IMR-90 (cell line): Measurements from ENCODE around the gene RAP1GAP. TPM values are rescaled to one million over a fixed set of nuclear protein-coding genes. Genes with fewer than 3 reads are reported as not detected.

Source experiments
- ATAC-seq: fragments of 200-7000 bp; cut with Tn5 transposase; 2 replicates; pipeline ENCODE4 v1.9.1; 2020; ENCODE audit warnings: low read depth, mild to moderate bottlenecking, moderate library complexity
- BruUV-seq: library from RNA; stranded (reverse); fragments of 400-500 nt; replicated peaks from 2 replicates; lab custom pipeline; 2021; lab: Mats Ljungman, UMichigan
- CTCF ChIA-PET: fragments of 300-600 bp; formaldehyde crosslinking; extraction: SDS; loops from one replicate; lab custom pipeline; 2021; ENCODE audit warnings: antibody characterized with exemption; lab: Yijun Ruan, JAX
- POLR2A ChIA-PET: fragments of 300-600 bp; sonication (Branson Sonifier 250); formaldehyde crosslinking; loops from one replicate; lab custom pipeline; 2022; ENCODE audit warnings: antibody characterized with exemption; ENCODE audit not compliant: unreplicated experiment; lab: Charles Lee
- DNase-seq: peaks from one replicate; pipeline ENCODE4 v3.0.0; 2013
- H2AFZ ChIP-seq: replicated peaks from 2 replicates; pipeline ENCODE3; 2013; ENCODE audit warnings: low read length, mild to moderate bottlenecking; ENCODE audit not compliant: poor library complexity
- H2AK5ac ChIP-seq: 2 replicates; pipeline ENCODE4 v1.6.1; 2013; ENCODE audit warnings: low read depth, low read length, inconsistent platforms
- H2AK9ac ChIP-seq: replicated peaks from 2 replicates; pipeline ENCODE3; 2013; ENCODE audit warnings: mild to moderate bottlenecking, low read depth, low read length, moderate library complexity; ENCODE audit not compliant: poor library complexity
- H2BK120ac ChIP-seq: 2 replicates; pipeline ENCODE4 v1.6.1; 2013; ENCODE audit warnings: low read depth, low read length, inconsistent platforms
- H2BK15ac ChIP-seq: 3 replicates; pipeline ENCODE4 v1.6.1; 2013; ENCODE audit warnings: low read depth, low read length, inconsistent platforms
- H2BK20ac ChIP-seq: 2 replicates; pipeline ENCODE4 v1.6.1; 2013; ENCODE audit warnings: low read depth, mild to moderate bottlenecking, inconsistent platforms, low read length, moderate library complexity
- H2BK5ac ChIP-seq: 2 replicates; pipeline ENCODE4 v1.6.1; 2013; ENCODE audit warnings: mild to moderate bottlenecking, low read depth, low read length, inconsistent platforms; ENCODE audit not compliant: poor library complexity, severe bottlenecking
- H3K14ac ChIP-seq: replicated peaks from 2 replicates; pipeline ENCODE4 v1.6.1; 2013; ENCODE audit warnings: low read depth, low read length, inconsistent platforms
- H3K18ac ChIP-seq: 2 replicates; pipeline ENCODE4 v1.6.1; 2013; ENCODE audit warnings: low read depth, low read length, control low read depth
- H3K23ac ChIP-seq: 2 replicates; pipeline ENCODE4 v1.6.1; 2013; ENCODE audit warnings: low read depth, low read length, inconsistent platforms
- H3K27ac ChIP-seq: 2 replicates; pipeline ENCODE4 v1.5.1; 2013; ENCODE audit warnings: mild to moderate bottlenecking, control low read depth, low read length; ENCODE audit not compliant: insufficient read depth
- H3K27me3 ChIP-seq: 2 replicates; pipeline ENCODE4 v1.6.1; 2013; ENCODE audit warnings: low read length; ENCODE audit not compliant: control insufficient read depth, insufficient read depth
- H3K36me3 ChIP-seq: 2 replicates; pipeline ENCODE4 v1.6.1; 2013; ENCODE audit warnings: low read length, mixed read lengths; ENCODE audit not compliant: control insufficient read depth, insufficient read depth
- H3K4ac ChIP-seq: 2 replicates; pipeline ENCODE4 v1.6.1; 2013; ENCODE audit warnings: low read depth, low read length, inconsistent platforms
- H3K4me1 ChIP-seq: 2 replicates; pipeline ENCODE4 v1.6.1; 2013; ENCODE audit warnings: low read length, mixed read lengths; ENCODE audit not compliant: control insufficient read depth, insufficient read depth
- H3K4me2 ChIP-seq: 2 replicates; pipeline ENCODE4 v1.6.1; 2013; ENCODE audit warnings: low read depth, mild to moderate bottlenecking, control low read depth, low read length, moderate library complexity
- H3K4me3 ChIP-seq: 2 replicates; pipeline ENCODE4 v1.5.1; 2013; ENCODE audit warnings: low read depth, mild to moderate bottlenecking, control low read depth, low read length, moderate library complexity; ENCODE audit not compliant: insufficient read depth
- H3K56ac ChIP-seq: 2 replicates; pipeline ENCODE4 v1.6.1; 2013; ENCODE audit warnings: low read length, inconsistent platforms; ENCODE audit not compliant: insufficient read depth; ENCODE audit errors: extremely low read depth
- H3K79me1 ChIP-seq, 2 experiments: 2 replicates each; pipeline ENCODE4 v1.6.1; 2013; ENCODE audit warnings: low read length in 2 of 2, inconsistent platforms in 1 of 2, low read depth in 1 of 2
- H3K9ac ChIP-seq: 2 replicates; pipeline ENCODE4 v1.6.1; 2013; ENCODE audit warnings: low read depth, low read length, control low read depth
- H3K9me1 ChIP-seq: 2 replicates; pipeline ENCODE4 v1.6.1; 2013; ENCODE audit warnings: low read length, inconsistent platforms; ENCODE audit not compliant: insufficient read depth
- H3K9me3 ChIP-seq: 2 replicates; pipeline ENCODE4 v1.6.1; 2013; ENCODE audit warnings: low read length; ENCODE audit not compliant: control insufficient read depth, insufficient read depth
- H4K20me1 ChIP-seq: 2 replicates; pipeline ENCODE4 v1.6.1; 2013; ENCODE audit warnings: low read length, inconsistent platforms; ENCODE audit not compliant: insufficient read depth
- H4K5ac ChIP-seq: 2 replicates; pipeline ENCODE4 v1.6.1; 2013; ENCODE audit warnings: mild to moderate bottlenecking, low read depth, low read length, control low read depth
- H4K8ac ChIP-seq, 2 experiments: 2 replicates each; pipeline ENCODE4 v1.6.1; 2013; ENCODE audit warnings: low read depth in 2 of 2, low read length in 2 of 2, control low read depth in 1 of 2, inconsistent platforms in 1 of 2
- H4K91ac ChIP-seq: 2 replicates; pipeline ENCODE4 v1.6.1; 2013; ENCODE audit warnings: low read depth, low read length, inconsistent platforms; ENCODE audit not compliant: insufficient read depth
- MAZ ChIP-seq: IDR thresholded peaks from 2 replicates; pipeline ENCODE4 v1.6.1; 2012; ENCODE audit warnings: low read depth, mild to moderate bottlenecking, low read length, improper control_type of control experiment, moderate library complexity, borderline replicate concordance
- MXI1 ChIP-seq: IDR thresholded peaks from 2 replicates; pipeline ENCODE4 v1.6.1; 2012; ENCODE audit warnings: low read depth, mild to moderate bottlenecking, low read length, moderate library complexity, borderline replicate concordance
- WGBS, 2 experiments: methylation state at CpG; one replicate each; pipeline versions ENCODE4 v1.1.5 to v1.1.7; 2013; ENCODE audit warnings: missing lambda C conversion rate in 2 of 2; ENCODE audit not compliant: insufficient read length in 1 of 2; ENCODE audit errors: extremely low coverage in 2 of 2; 5-methylcytosine and 5-hydroxymethylcytosine counted together
- dilution Hi-C: fragments of 300-500 bp; cut with HindIII; formaldehyde crosslinking; loops from one replicate; pipeline ENCODE4 v1.14.3; 2018; ENCODE audit warnings: low sequenced_read_pairs; ENCODE audit not compliant: unreplicated experiment
- in situ Hi-C: fragments of 300-500 bp; cut with MboI; formaldehyde crosslinking; loops from 3 replicates; pipeline ENCODE4 v1.14.3; 2019; ENCODE audit warnings: low sequenced_read_pairs, inconsistent platforms, mixed read lengths
- intact Hi-C: fragments of 100-400 bp; cut with micrococcal nuclease; formaldehyde crosslinking; loops from 2 replicates; pipeline ENCODE4 v1.10.0; 2022
- polyA plus RNA-seq, 3 experiments: library from polyadenylated mRNA; depleted of rRNA; stranded (reverse); fragments of >200 nt; gene quantifications; 2 replicates each; pipeline ENCODE4 v1.2.3, GENCODE V29; 2012; ENCODE audit warnings: low replicate concordance in 1 of 3
- total RNA-seq: library from RNA; depleted of rRNA; stranded (reverse); fragments of >200 nt; gene quantifications from 2 replicates; pipeline ENCODE4 v1.2.3, GENCODE V29; 2012
- TF ChIP-seq, protein P1 (sequence below): fragments of 150-350 bp; IDR thresholded peaks from 2 replicates; pipeline ENCODE4 v1.6.1; 2017; ENCODE audit warnings: mild to moderate bottlenecking, antibody characterized with exemption, low read length, low read depth

The RAP1GAP gene
- total and polyA plus RNA-seq, 2 of the 4 experiments (the other 2 are of a cell fraction): under 0.01 to 0.10 TPM

DNA sequence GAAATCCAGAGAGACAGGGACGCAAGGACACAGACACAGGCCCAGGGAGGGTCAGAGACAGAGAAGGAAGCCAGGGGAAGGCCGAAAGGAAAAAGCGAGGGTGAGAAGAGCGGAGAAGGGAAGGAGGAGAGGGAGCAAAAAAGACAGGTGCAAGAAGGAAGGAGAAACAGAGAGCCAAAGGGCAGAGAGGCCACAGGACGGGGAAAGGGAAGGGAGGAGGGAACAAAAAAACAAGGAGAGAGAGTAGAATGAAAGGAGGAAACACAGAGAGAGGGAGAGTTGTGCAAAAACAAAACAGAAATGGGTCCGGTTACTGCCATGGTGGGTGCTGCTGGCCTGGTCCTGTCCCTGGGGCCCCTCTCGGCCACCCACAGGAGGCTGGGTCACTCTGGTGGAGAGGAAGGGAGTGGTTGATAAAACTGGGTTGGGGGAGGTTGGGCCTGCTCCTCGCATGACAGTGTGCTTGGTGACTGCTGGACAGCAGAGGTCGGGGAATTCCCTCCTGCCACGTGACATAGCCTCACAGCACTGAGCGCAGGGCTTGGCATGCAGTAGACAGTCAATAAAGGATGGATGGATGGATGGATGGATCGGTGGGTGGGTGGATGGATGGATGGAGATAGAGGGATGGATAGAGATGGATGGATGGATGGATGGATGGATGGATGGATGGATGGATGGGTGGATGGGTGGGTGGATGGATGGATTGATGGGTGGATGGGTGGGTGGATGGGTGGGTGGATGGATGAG lies 64.8 kb downstream of the RAP1GAP start:
- H2BK20ac ChIP-seq: no peak overlapping the region

More for the DNA sequence above, 64.8 kb downstream of the RAP1GAP start:
- Histone ChIP-seq H3K4me3 (no peak overlapping the region), H4K91ac (no peak overlapping the region), H3K56ac (no peak overlapping the region), H3K4me1 (peaks cover 3% of the 10 kb centered on the region; the same call in 1 of the 2 replicates), H2BK15ac (no peak overlapping the region), H4K8ac (no peak overlapping the region), H3K23ac (no peak overlapping the region), H2AFZ (peak overlapping the region; percentile 32), H3K18ac (no peak overlapping the region), H3K27me3 (peaks cover 43% of the 10 kb centered on the region), H2BK5ac (no peak overlapping the region), H2AK9ac (no peak overlapping the region), H2BK120ac (no peak overlapping the region), H4K20me1 (no peaks in the 10 kb centered on the region), H3K9me1 (peaks cover 3% of the 10 kb centered on the region; the same call in 1 of the 2 replicates), H3K27ac (no peak overlapping the region), H3K14ac (no peak overlapping the region), H2AK5ac (no peak overlapping the region), H3K4ac (no peak overlapping the region), H3K36me3 (no peaks in the 10 kb centered on the region), H4K5ac (no peak overlapping the region), H3K79me1 (no peaks in the 10 kb centered on the region), H3K9me3 (no peaks in the 10 kb centered on the region), H3K9ac (no peak overlapping the region), H3K4me2 (no peak overlapping the region)
- dilution Hi-C loops (no loop called here), in situ Hi-C loops (no loop called here), intact Hi-C loops (no loop called here)
- CTCF ChIA-PET: no interaction called here
- TF ChIP-seq MXI1: no peak
- TF ChIP-seq, protein P1, sequence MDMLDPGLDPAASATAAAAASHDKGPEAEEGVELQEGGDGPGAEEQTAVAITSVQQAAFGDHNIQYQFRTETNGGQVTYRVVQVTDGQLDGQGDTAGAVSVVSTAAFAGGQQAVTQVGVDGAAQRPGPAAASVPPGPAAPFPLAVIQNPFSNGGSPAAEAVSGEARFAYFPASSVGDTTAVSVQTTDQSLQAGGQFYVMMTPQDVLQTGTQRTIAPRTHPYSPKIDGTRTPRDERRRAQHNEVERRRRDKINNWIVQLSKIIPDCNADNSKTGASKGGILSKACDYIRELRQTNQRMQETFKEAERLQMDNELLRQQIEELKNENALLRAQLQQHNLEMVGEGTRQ: peak; percentile 83
- no peak for TF ChIP-seq MAZ
- WGBS, 2 experiments: 82 to 100% methylated on average over 1 to 10 of the region's 12 CpGs
- peak; percentile 38 for DNase-seq
- no peak for ATAC-seq
- POLR2A ChIA-PET: no interaction called here
- no TSS peak for BruUV-seq
